ENCODE data around the gene KLC3.

The KLC3 gene

DNA sequence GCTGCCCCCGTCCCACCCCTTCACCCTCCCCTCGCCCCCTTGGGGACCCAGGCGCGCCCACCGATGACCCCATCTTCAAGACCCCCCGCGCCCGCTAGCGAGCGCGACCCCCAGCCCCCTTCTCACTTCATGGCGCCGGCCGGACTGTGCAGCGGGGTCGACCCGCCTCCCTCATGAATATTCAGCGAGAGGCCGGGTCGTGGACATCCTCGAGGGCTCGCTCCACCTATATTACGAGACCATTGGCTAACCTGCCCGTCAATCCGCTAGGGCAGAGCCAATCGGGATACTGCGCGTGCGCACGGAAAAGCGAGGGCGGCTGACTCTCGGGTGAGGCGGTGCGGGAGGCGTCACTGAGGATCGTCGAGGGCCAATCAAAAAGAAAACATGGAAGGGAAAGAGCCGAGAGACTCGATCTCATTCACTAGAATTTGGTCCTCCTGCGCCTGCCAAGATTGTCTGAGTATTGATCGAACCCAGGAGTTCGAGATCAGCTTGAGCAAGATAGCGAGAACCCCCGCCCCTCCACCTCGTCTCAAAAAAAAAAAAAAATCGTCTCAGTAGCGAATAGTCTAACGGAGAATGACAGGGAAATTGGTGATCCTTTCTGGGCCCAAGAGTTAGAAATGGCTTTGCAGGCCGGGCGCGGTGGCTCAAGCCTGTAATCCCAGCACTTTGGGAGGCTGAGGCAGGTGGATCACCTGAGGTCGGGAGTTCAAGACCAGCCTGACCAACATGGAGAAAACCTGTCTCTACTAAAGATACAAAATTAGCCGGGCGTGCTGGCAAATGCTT, 30.1 kb downstream of the KLC3 start, which contains the start of gene ERCC2:
TSS of gene ERCC2 (minus strand) at position 164 of the 795 bp plus-strand sequence. CDS start at position 131, 33 bp downstream.
- DNase-seq = peak; percentile 84 to 100 (median 98)

- no peak for DNase-seq
Observed at GRCh38 chr19:45376045-45376724, 35.6 kb downstream of the KLC3 start.

- peak in 5 of 56 donors; percentile 1 to 21 (median 10) for DNase-seq
Observed at GRCh38 chr19:45380107-45380506, 39.6 kb downstream of the KLC3 start.

- DNase-seq = no peak
Observed at GRCh38 chr19:45382426-45382825, 41.9 kb downstream of the KLC3 start.

DNA sequence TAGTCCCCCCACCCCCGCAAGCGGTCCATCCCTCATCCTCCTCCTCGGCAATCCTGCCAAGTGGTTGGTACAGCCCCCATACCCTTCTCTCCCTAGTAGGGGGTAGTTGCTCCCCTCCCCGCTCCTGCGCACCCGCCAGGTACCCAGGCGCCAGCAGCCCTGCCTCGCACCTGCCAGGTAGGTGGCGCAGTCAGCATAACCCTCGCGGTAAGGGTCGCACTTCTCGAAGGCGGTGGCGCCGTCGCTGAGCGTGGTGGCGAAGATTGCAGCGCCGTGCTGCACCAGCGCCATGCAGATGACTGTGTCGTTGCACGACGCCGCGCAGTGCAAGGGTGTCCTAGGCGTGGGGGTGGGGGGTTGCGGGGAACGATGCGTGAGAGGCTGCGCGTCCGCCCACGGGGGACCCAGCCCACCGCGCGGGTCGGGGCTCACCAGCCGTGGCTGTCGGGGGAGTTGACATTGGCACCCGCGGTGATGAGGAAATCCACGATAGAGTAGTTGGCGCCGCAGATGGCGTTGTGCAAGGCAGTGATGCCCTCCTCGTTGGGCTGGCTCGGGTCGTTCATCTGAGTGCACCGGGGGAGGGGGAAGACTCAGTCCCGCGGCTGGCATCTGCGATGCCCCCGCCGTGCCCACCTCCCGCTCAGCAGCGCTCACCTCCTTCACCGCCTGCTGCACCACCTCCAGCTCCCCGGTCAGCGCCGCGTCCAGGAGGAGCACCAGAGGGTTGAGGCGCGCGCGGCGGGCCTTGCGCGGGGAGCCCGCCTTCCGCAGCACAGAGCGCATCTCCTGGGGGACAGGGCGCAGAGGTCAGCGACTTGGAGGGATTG, 45.1 kb downstream of the KLC3 start:
- DNase-seq = no peak

DNA sequence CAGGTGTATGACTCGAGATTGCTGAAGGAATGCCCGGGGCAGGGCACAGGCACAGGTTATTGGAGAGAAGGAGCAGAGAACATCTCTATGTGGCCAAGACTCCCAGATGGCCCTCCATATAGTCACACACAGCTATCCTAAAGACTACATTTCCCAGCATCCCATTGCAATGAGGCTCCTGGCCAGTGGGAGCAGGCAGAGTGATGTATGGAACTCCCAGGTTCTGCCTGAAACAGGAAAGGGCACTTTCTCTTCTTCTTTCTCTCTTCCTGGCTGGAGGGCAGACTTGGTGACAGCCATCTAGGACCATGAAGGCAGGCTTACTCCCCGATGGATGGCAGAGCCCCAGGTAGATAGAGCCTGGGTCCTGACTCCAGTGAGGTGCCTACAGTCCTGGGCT, 50.8 kb downstream of the KLC3 start:
- DNase-seq = no peak

- DNase-seq = no peak
Observed at GRCh38 chr19:45391871-45392665, 51.5 kb downstream of the KLC3 start.

DNA sequence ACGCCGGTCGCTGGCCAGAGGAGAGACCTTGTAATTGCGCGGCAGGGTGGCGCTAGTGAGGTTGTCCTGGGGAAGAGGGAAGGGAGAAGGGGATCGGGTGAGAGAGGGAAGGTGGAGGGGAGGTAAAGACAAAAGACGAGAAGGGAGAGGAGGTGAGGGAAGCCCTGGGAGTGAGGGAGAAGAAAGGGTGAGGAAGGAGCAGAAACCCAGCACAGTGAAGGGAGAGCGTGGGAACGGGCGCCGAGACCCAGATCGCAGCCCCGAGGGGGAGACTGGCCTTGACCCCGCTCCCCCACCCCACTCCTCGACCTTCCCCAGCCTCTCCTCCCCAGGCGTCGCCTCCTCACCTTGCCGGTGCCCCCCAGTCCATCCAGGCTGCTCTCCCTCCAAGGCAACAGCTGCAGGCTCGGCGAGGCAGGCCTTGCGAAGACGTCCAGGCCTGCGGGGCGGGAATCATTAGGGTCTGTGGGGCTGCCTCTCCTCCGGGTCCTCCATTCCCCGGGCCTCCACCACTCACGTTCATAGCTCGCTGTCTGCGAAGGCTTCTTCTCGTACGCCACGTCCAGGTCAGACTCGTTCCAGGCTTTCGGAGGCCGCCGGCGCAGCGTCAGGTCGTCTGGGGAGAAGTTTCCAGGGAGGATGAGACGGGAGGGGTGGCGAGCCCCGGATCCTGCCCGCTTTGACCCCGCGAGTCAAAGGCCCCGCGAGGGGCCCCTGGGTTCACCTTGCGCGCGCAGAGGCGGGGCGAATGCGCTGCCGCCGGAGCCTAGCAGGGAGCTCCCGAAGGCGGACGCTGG, 55.5 kb downstream of the KLC3 start:
- no peak for DNase-seq

- no peak for DNase-seq
Observed at GRCh38 chr19:45400192-45400591, 59.6 kb downstream of the KLC3 start.
